Measurements from ENCODE around the gene HEBP2. TPM values are rescaled to one million over a fixed set of nuclear protein-coding genes. Genes with fewer than 3 reads are reported as not detected.

The HEBP2 gene
- total and polyA plus RNA-seq, 2 experiments from 2014 or later = 25.6 to 118 TPM

GRCh38 chr6:138387577-138388368 is 16.2 kb upstream of the HEBP2 start:
- Mint-ChIP-seq H3K4me1 (peaks cover 24% of the 10 kb centered on the region), H3K27me3 (ENCODE audit: insufficient read depth, low read depth, poor library complexity) (peaks cover 3% of the 10 kb centered on the region), H3K27ac (no peak overlapping the region), H3K4me3 (no peak overlapping the region), H3K9me3 (no peaks in the 10 kb centered on the region), H3K36me3 (ENCODE audit: low read depth) (no peaks in the 10 kb centered on the region)
- H2AFZ ChIP-seq = peak overlapping the region; percentile 70; the same call in 1 of the 2 replicates
- no peak overlapping the region for H3K4me3 ChIP-seq
- TF ChIP-seq JUNB (IDR thresholded peaks at IDR 0.05; ENCODE audit: unreplicated experiment) (no peak), ETS1 (IDR thresholded peaks at IDR 0.05) (no peak), EZH2phosphoT487 (IDR thresholded peaks at IDR 0.05; ENCODE audit: unreplicated experiment) (no peak), STAT1 (IDR thresholded peaks at IDR 0.05; ENCODE audit: unreplicated experiment) (no peak), ZNF114 (CRISPR knock-in tag; IDR thresholded peaks at IDR 0.05) (no peak), EZH2 (IDR thresholded peaks at IDR 0.05; ENCODE audit: low read depth, unreplicated experiment) (no peak), CTCF (conservative IDR thresholded peaks at IDR 0.05; ENCODE audit: low read depth in 2 of 2) (no peak), CREB1 (CRISPR knock-in tag; IDR thresholded peaks at IDR 0.05; ENCODE audit: low read depth) (no peak), ZNF331 (CRISPR knock-in tag; IDR thresholded peaks at IDR 0.05; ENCODE audit: low read depth) (no peak), POLR2AphosphoS5 (IDR thresholded peaks at IDR 0.05; ENCODE audit: low read depth) (no peak), NANOG (IDR thresholded peaks at IDR 0.05; ENCODE audit: borderline replicate concordance) (no peak)
- TF ChIP-seq, protein P1, sequence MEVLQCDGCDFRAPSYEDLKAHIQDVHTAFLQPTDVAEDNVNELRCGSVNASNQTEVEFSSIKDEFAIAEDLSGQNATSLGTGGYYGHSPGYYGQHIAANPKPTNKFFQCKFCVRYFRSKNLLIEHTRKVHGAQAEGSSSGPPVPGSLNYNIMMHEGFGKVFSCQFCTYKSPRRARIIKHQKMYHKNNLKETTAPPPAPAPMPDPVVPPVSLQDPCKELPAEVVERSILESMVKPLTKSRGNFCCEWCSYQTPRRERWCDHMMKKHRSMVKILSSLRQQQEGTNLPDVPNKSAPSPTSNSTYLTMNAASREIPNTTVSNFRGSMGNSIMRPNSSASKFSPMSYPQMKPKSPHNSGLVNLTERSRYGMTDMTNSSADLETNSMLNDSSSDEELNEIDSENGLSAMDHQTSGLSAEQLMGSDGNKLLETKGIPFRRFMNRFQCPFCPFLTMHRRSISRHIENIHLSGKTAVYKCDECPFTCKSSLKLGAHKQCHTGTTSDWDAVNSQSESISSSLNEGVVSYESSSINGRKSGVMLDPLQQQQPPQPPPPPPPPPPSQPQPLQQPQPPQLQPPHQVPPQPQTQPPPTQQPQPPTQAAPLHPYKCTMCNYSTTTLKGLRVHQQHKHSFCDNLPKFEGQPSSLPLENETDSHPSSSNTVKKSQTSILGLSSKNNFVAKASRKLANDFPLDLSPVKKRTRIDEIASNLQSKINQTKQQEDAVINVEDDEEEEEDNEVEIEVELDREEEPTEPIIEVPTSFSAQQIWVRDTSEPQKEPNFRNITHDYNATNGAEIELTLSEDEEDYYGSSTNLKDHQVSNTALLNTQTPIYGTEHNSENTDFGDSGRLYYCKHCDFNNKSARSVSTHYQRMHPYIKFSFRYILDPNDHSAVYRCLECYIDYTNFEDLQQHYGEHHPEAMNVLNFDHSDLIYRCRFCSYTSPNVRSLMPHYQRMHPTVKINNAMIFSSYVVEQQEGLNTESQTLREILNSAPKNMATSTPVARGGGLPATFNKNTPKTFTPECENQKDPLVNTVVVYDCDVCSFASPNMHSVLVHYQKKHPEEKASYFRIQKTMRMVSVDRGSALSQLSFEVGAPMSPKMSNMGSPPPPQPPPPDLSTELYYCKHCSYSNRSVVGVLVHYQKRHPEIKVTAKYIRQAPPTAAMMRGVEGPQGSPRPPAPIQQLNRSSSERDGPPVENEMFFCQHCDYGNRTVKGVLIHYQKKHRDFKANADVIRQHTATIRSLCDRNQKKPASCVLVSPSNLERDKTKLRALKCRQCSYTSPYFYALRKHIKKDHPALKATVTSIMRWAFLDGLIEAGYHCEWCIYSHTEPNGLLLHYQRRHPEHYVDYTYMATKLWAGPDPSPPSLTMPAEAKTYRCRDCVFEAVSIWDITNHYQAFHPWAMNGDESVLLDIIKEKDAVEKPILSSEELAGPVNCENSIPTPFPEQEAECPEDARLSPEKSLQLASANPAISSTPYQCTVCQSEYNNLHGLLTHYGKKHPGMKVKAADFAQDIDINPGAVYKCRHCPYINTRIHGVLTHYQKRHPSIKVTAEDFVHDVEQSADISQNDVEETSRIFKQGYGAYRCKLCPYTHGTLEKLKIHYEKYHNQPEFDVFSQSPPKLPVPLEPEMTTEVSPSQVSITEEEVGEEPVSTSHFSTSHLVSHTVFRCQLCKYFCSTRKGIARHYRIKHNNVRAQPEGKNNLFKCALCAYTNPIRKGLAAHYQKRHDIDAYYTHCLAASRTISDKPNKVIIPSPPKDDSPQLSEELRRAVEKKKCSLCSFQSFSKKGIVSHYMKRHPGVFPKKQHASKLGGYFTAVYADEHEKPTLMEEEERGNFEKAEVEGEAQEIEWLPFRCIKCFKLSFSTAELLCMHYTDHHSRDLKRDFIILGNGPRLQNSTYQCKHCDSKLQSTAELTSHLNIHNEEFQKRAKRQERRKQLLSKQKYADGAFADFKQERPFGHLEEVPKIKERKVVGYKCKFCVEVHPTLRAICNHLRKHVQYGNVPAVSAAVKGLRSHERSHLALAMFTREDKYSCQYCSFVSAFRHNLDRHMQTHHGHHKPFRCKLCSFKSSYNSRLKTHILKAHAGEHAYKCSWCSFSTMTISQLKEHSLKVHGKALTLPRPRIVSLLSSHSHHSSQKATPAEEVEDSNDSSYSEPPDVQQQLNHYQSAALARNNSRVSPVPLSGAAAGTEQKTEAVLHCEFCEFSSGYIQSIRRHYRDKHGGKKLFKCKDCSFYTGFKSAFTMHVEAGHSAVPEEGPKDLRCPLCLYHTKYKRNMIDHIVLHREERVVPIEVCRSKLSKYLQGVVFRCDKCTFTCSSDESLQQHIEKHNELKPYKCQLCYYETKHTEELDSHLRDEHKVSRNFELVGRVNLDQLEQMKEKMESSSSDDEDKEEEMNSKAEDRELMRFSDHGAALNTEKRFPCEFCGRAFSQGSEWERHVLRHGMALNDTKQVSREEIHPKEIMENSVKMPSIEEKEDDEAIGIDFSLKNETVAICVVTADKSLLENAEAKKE (CRISPR knock-in tag; IDR thresholded peaks at IDR 0.05) = no peak
- TF ChIP-seq, protein P2, sequence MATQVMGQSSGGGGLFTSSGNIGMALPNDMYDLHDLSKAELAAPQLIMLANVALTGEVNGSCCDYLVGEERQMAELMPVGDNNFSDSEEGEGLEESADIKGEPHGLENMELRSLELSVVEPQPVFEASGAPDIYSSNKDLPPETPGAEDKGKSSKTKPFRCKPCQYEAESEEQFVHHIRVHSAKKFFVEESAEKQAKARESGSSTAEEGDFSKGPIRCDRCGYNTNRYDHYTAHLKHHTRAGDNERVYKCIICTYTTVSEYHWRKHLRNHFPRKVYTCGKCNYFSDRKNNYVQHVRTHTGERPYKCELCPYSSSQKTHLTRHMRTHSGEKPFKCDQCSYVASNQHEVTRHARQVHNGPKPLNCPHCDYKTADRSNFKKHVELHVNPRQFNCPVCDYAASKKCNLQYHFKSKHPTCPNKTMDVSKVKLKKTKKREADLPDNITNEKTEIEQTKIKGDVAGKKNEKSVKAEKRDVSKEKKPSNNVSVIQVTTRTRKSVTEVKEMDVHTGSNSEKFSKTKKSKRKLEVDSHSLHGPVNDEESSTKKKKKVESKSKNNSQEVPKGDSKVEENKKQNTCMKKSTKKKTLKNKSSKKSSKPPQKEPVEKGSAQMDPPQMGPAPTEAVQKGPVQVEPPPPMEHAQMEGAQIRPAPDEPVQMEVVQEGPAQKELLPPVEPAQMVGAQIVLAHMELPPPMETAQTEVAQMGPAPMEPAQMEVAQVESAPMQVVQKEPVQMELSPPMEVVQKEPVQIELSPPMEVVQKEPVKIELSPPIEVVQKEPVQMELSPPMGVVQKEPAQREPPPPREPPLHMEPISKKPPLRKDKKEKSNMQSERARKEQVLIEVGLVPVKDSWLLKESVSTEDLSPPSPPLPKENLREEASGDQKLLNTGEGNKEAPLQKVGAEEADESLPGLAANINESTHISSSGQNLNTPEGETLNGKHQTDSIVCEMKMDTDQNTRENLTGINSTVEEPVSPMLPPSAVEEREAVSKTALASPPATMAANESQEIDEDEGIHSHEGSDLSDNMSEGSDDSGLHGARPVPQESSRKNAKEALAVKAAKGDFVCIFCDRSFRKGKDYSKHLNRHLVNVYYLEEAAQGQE (IDR thresholded peaks at IDR 0.05; ENCODE audit: unreplicated experiment) = no peak
- ATAC-seq (no peak), DNase-seq (ENCODE audit: low spot score) (no peak)
- no peaks in the 10 kb centered on the region for H4K20me1 ChIP-seq (replicated peaks; ENCODE audit: insufficient read depth)
- peak overlapping the region; percentile 36; the same call in 1 of the 2 replicates for H3K4me2 ChIP-seq
- H3K36me3 ChIP-seq (ENCODE audit: insufficient read depth) = no peaks in the 10 kb centered on the region
- H3K79me2 ChIP-seq (replicated peaks; ENCODE audit: insufficient read depth) = no peaks in the 10 kb centered on the region
- H3K27ac ChIP-seq (ENCODE audit: low read depth) = no peak overlapping the region
- no peaks in the 10 kb centered on the region for H3F3A ChIP-seq (replicated peaks; ENCODE audit: low read depth)
- H3K4me1 ChIP-seq (ENCODE audit: insufficient read depth) = peaks cover 13% of the 10 kb centered on the region
- H3K9me2 ChIP-seq (ENCODE audit: insufficient read depth) = no peaks in the 10 kb centered on the region
- no peaks in the 10 kb centered on the region for H3K27me3 ChIP-seq (ENCODE audit: insufficient read depth)
